Astrocyte (in vitro differentiated cells and primary cell): Measurements from ENCODE around the gene REPIN1. TPM values are rescaled to one million over a fixed set of nuclear protein-coding genes. Genes with fewer than 3 reads are reported as not detected.

ENCODE experiments used
- DNase-seq: peaks from one replicate; pipeline ENCODE4 v3.0.0-alpha.2; 2010; ENCODE audit warnings: low read depth
- FAIRE-seq: peaks from 2 replicates; lab custom pipeline; 2011; peaks lifted over from hg19 to GRCh38; lab: Jason Lieb, UNC
- H2AFZ ChIP-seq: 2 replicates; pipeline ENCODE4 v1.6.0; 2012; ENCODE audit warnings: low read depth, low read length, inconsistent platforms
- H3K27ac ChIP-seq: 2 replicates; pipeline ENCODE4 v1.5.1; 2011; ENCODE audit warnings: low read depth, low read length, inconsistent platforms
- H3K27me3 ChIP-seq: 2 replicates; pipeline ENCODE4 v1.6.0; 2011; ENCODE audit warnings: low read length, inconsistent platforms; ENCODE audit not compliant: insufficient read depth
- H3K36me3 ChIP-seq: 2 replicates; pipeline ENCODE4 v1.5.1; 2011; ENCODE audit warnings: low read length, inconsistent platforms; ENCODE audit not compliant: insufficient read depth
- H3K4me1 ChIP-seq: 2 replicates; pipeline ENCODE4 v1.5.1; 2011; ENCODE audit warnings: low read length, inconsistent platforms; ENCODE audit not compliant: insufficient read depth
- H3K4me2 ChIP-seq: 2 replicates; pipeline ENCODE4 v1.6.0; 2012; ENCODE audit warnings: low read length, inconsistent platforms
- H3K4me3 ChIP-seq: 2 replicates; pipeline ENCODE4 v1.5.1; 2011; ENCODE audit warnings: low read depth, mild to moderate bottlenecking, low read length, inconsistent platforms; ENCODE audit not compliant: insufficient read depth
- H3K79me2 ChIP-seq: 2 replicates; pipeline ENCODE4 v1.6.0; 2012; ENCODE audit warnings: mild to moderate bottlenecking, low read length, inconsistent platforms; ENCODE audit not compliant: insufficient read depth
- H3K9ac ChIP-seq: 2 replicates; pipeline ENCODE4 v1.6.0; 2012; ENCODE audit warnings: mild to moderate bottlenecking, low read length, inconsistent platforms
- H3K9me3 ChIP-seq: 2 replicates; pipeline ENCODE4 v1.5.1; 2012; ENCODE audit warnings: low read depth, mild to moderate bottlenecking, low read length, inconsistent platforms; ENCODE audit not compliant: insufficient read depth
- H4K20me1 ChIP-seq: 2 replicates; pipeline ENCODE4 v1.6.0; 2012; ENCODE audit warnings: low read length, inconsistent platforms; ENCODE audit not compliant: insufficient read depth
- H3K27ac Mint-ChIP-seq: one replicate; pipeline ENCODE4 v1.8.0; 2021; ENCODE audit warnings: mild to moderate bottlenecking, mixed read lengths; ENCODE audit not compliant: unreplicated experiment
- H3K27me3 Mint-ChIP-seq: one replicate; pipeline ENCODE4 v1.8.0; 2021; ENCODE audit warnings: low read depth, mixed read lengths; ENCODE audit not compliant: unreplicated experiment
- H3K36me3 Mint-ChIP-seq: one replicate; pipeline ENCODE4 v1.8.0; 2021; ENCODE audit warnings: low read depth, mixed read lengths; ENCODE audit not compliant: unreplicated experiment
- H3K4me1 Mint-ChIP-seq: one replicate; pipeline ENCODE4 v1.8.0; 2021; ENCODE audit warnings: low read depth, mixed read lengths; ENCODE audit not compliant: unreplicated experiment
- H3K4me3 Mint-ChIP-seq: one replicate; pipeline ENCODE4 v1.8.0; 2021; ENCODE audit warnings: mild to moderate bottlenecking, moderate library complexity, mixed read lengths; ENCODE audit not compliant: unreplicated experiment
- H3K9me3 Mint-ChIP-seq: one replicate; pipeline ENCODE4 v1.8.0; 2021; ENCODE audit warnings: mild to moderate bottlenecking, mixed read lengths; ENCODE audit not compliant: unreplicated experiment
- CTCF ChIP-seq: IDR thresholded peaks from 2 replicates; pipeline ENCODE4 v1.5.1; 2011; ENCODE audit warnings: low read depth, mild to moderate bottlenecking, inconsistent platforms, low read length, moderate library complexity; ENCODE audit not compliant: insufficient read depth
- EZH2 ChIP-seq: IDR thresholded peaks from 2 replicates; pipeline ENCODE4 v1.6.1; 2012; ENCODE audit warnings: mild to moderate bottlenecking, low read length, inconsistent platforms; ENCODE audit not compliant: insufficient read depth
- total RNA-seq: library from RNA; stranded (reverse); gene quantifications from 2 replicates; pipeline ENCODE4 v1.2.1, GENCODE V29; 2021

REPIN1 gene
- total RNA-seq, 1 donor from 2014 or later, result 95.3 TPM

- no peaks in the 10 kb centered on the region for H3K27me3 Mint-ChIP-seq
- peak overlapping the region; percentile 55 for H3K27ac Mint-ChIP-seq
- FAIRE-seq (no peak), DNase-seq (no peak)
- H3K4me3 Mint-ChIP-seq, result peak overlapping the region; percentile 64
- H3K4me2 ChIP-seq, result no peak overlapping the region
- H3K27me3 ChIP-seq, result no peaks in the 10 kb centered on the region
- H3K36me3 Mint-ChIP-seq, result peaks cover 7% of the 10 kb centered on the region
- H3K4me1 ChIP-seq, result peaks cover 16% of the 10 kb centered on the region
- peaks cover 15% of the 10 kb centered on the region for H4K20me1 ChIP-seq
- TF ChIP-seq EZH2 (no peak), CTCF (no peak)
- H3K4me1 Mint-ChIP-seq, result peaks cover 67% of the 10 kb centered on the region
- H3K27ac ChIP-seq, result no peak overlapping the region
- no peak overlapping the region for H3K9ac ChIP-seq
- no peaks in the 10 kb centered on the region for H3K79me2 ChIP-seq
- no peaks in the 10 kb centered on the region for H3K9me3 Mint-ChIP-seq
- no peaks in the 10 kb centered on the region for H3K36me3 ChIP-seq
- H3K9me3 ChIP-seq, result no peaks in the 10 kb centered on the region
- no peak overlapping the region for H2AFZ ChIP-seq
- H3K4me3 ChIP-seq, result no peak overlapping the region
These were observed 33.4 kb downstream of the REPIN1 start for GRCh38 chr7:150401861-150402631.

GRCh38 chr7:150402671-150403321 lies 34.2 kb downstream of the REPIN1 start:
- Histone ChIP-seq H3K79me2 (no peaks in the 10 kb centered on the region), H3K27me3 (no peaks in the 10 kb centered on the region), H3K9ac (no peak overlapping the region), H3K4me3 (no peak overlapping the region), H3K9me3 (no peaks in the 10 kb centered on the region), H2AFZ (no peak overlapping the region), H4K20me1 (peaks cover 15% of the 10 kb centered on the region), H3K27ac (no peak overlapping the region), H3K4me2 (no peak overlapping the region), H3K4me1 (peaks cover 16% of the 10 kb centered on the region), H3K36me3 (no peaks in the 10 kb centered on the region)
- Mint-ChIP-seq H3K9me3 (no peaks in the 10 kb centered on the region), H3K27ac (peak overlapping the region; percentile 62), H3K36me3 (peaks cover 10% of the 10 kb centered on the region), H3K4me1 (peaks cover 68% of the 10 kb centered on the region), H3K27me3 (no peaks in the 10 kb centered on the region), H3K4me3 (peak overlapping the region; percentile 64)
- no peak for DNase-seq
- no peak for FAIRE-seq
- TF ChIP-seq CTCF, result no peak
- no peak for TF ChIP-seq EZH2
